Esophagus muscularis mucosa (tissue), 4 donors: ENCODE measurements around the gene AMFR. TPM values are rescaled to one million over a fixed set of nuclear protein-coding genes. Genes with fewer than 3 reads are reported as not detected.

Source experiments
- DNase-seq: peaks from one replicate; pipeline ENCODE4 v3.0.0-alpha.2; 2017; ENCODE audit errors: extremely low spot score
- H3K27ac ChIP-seq, 4 donors: fragments of 200-600 bp; sonication (generic); replicated peaks in 1 of 4; 1 replicate in 3 of 4; 2 replicates in 1 of 4; pipeline ENCODE4 v1.5.1; 2016 to 2019; ENCODE audit warnings: mild to moderate bottlenecking in 1 of 4
- H3K27me3 ChIP-seq, 4 donors: fragments of 200-600 bp; sonication (generic); one replicate each; pipeline versions ENCODE4 v1.5.1 to v1.6.0; 2016 to 2019
- H3K36me3 ChIP-seq, 4 donors: fragments of 200-600 bp; sonication (generic); one replicate each; pipeline ENCODE4 v1.5.1; 2016 to 2019
- H3K4me1 ChIP-seq, 4 donors: fragments of 200-600 bp; sonication (generic); one replicate each; pipeline ENCODE4 v1.5.1; 2016 to 2019
- H3K4me3 ChIP-seq, 4 donors: fragments of 200-600 bp; sonication (generic); 1 replicate in 2 of 4; 2 replicates in 2 of 4; pipeline ENCODE4 v1.5.1; 2016 to 2019; ENCODE audit warnings: mild to moderate bottlenecking in 4 of 4, moderate library complexity in 1 of 4
- H3K9me3 ChIP-seq, 4 donors: fragments of 200-600 bp; sonication (generic); 1 replicate in 3 of 4; 2 replicates in 1 of 4; pipeline ENCODE4 v1.5.1; 2016 to 2019
- CTCF ChIP-seq, 3 experiments: fragments of 200-600 bp in 2 of 3; fragments of 450-650 bp in 1 of 3; sonication (generic) in 2 of 3; IDR thresholded peaks; one replicate each; pipeline ENCODE4 v1.5.1; 2017 to 2019; ENCODE audit warnings: antibody characterized with exemption in 3 of 3, mild to moderate bottlenecking in 2 of 3, moderate library complexity in 1 of 3
- EP300 ChIP-seq: sonication (generic); formaldehyde crosslinking; IDR thresholded peaks from one replicate; pipeline ENCODE4 v1.6.1; 2017; ENCODE audit warnings: antibody characterized with exemption
- POLR2A ChIP-seq: fragments of 450-650 bp; IDR thresholded peaks from one replicate; pipeline ENCODE4 v1.6.1; 2017; ENCODE audit warnings: antibody characterized with exemption, moderate library complexity, mild to moderate bottlenecking, low read depth
- POLR2AphosphoS5 ChIP-seq, 2 donors: sonication (generic); formaldehyde crosslinking; IDR thresholded peaks; one replicate each; pipeline ENCODE4 v1.6.1; 2017; ENCODE audit warnings: antibody characterized with exemption in 2 of 2
- WGBS: methylation state at CpG from one replicate; pipeline ENCODE4 v1.1.5; 2018; 5-methylcytosine and 5-hydroxymethylcytosine counted together
- intact Hi-C: fragments of 100-400 bp; cut with DNase I; formaldehyde crosslinking; loops from one replicate; pipeline ENCODE4 v1.15.1; 2023
- total RNA-seq, 4 donors: library from RNA; depleted of rRNA; stranded (reverse); fragments of >200 nt; gene quantifications; one replicate each; pipeline versions ENCODE4 v1.1.0 to v1.2.1, GENCODE V29; 2016

The AMFR gene
- total RNA-seq, 4 donors from 2014 or later: 150 to 205 (median 179) TPM

- Histone ChIP-seq H3K36me3 (peaks cover 46 to 80% (median 64%) of the 10 kb centered on the region in 4 donors), H3K9me3 (no peaks in the 10 kb centered on the region), H3K4me1 (no peaks in the 10 kb centered on the region), H3K4me3 (no peak overlapping the region), H3K27me3 (no peaks in the 10 kb centered on the region), H3K27ac (no peak overlapping the region)
- intact Hi-C loops: no loop called here
- DNase-seq: no peak
- TF ChIP-seq EP300 (no peak), POLR2AphosphoS5 (IDR thresholded peaks at IDR 0.05) (no peak), POLR2A (no peak), CTCF (IDR thresholded peaks at IDR 0.05) (no peak)
- 91% methylated on average over 3 of the region's 3 CpGs for WGBS
Observed at GRCh38 chr16:56389554-56389953, 35.8 kb downstream of the AMFR start.

GRCh38 chr16:56388209-56388608 is 37.1 kb downstream of the AMFR start:
- intact Hi-C loops: no loop called here
- H3K4me3 ChIP-seq: no peak overlapping the region
- H3K27ac ChIP-seq: no peak overlapping the region
- no peak for DNase-seq
- TF ChIP-seq EP300 (no peak), POLR2A (no peak), CTCF (IDR thresholded peaks at IDR 0.05) (no peak)
- no peaks in the 10 kb centered on the region for H3K4me1 ChIP-seq
- peaks cover 47 to 94% (median 75%) of the 10 kb centered on the region in 4 donors for H3K36me3 ChIP-seq
- H3K9me3 ChIP-seq: no peaks in the 10 kb centered on the region
- H3K27me3 ChIP-seq: no peaks in the 10 kb centered on the region

GRCh38 chr16:56387396-56387795 is 37.9 kb downstream of the AMFR start:
- Histone ChIP-seq H3K27me3 (no peaks in the 10 kb centered on the region), H3K4me1 (no peaks in the 10 kb centered on the region), H3K4me3 (no peak overlapping the region), H3K27ac (no peak overlapping the region), H3K36me3 (peaks cover 47 to 95% (median 79%) of the 10 kb centered on the region in 4 donors), H3K9me3 (no peaks in the 10 kb centered on the region)
- intact Hi-C loops: no loop called here
- TF ChIP-seq EP300: no peak
- no peak for TF ChIP-seq CTCF (IDR thresholded peaks at IDR 0.05)
- TF ChIP-seq POLR2AphosphoS5 (IDR thresholded peaks at IDR 0.05): no peak
- DNase-seq: peak; percentile 53
- 70% methylated on average over 3 of the region's 3 CpGs for WGBS

- no peak for TF ChIP-seq CTCF (IDR thresholded peaks at IDR 0.05)
- TF ChIP-seq POLR2AphosphoS5 (IDR thresholded peaks at IDR 0.05): no peak
- TF ChIP-seq EP300: no peak
- TF ChIP-seq POLR2A: no peak
- Histone ChIP-seq H3K9me3 (peaks cover 0 to 20% (median 7%) of the 10 kb centered on the region in 4 donors), H3K27me3 (no peaks in the 10 kb centered on the region), H3K4me3 (no peak overlapping the region), H3K36me3 (peaks cover 49 to 97% (median 87%) of the 10 kb centered on the region in 4 donors), H3K4me1 (no peaks in the 10 kb centered on the region), H3K27ac (no peak overlapping the region)
- 93% methylated on average over 4 of the region's 4 CpGs for WGBS
- DNase-seq: peak; percentile 24
- intact Hi-C loops: no loop called here
Observed at GRCh38 chr16:56384074-56384721, 41.1 kb downstream of the AMFR start.

- Histone ChIP-seq H3K4me3 (no peak overlapping the region), H3K9me3 (peaks cover 0 to 20% (median 7%) of the 10 kb centered on the region in 4 donors), H3K27ac (no peak overlapping the region), H3K27me3 (no peaks in the 10 kb centered on the region), H3K4me1 (no peaks in the 10 kb centered on the region), H3K36me3 (peaks cover 44 to 97% (median 86%) of the 10 kb centered on the region in 4 donors)
- TF ChIP-seq POLR2AphosphoS5 (IDR thresholded peaks at IDR 0.05): no peak
- TF ChIP-seq CTCF (IDR thresholded peaks at IDR 0.05): no peak
- no peak for TF ChIP-seq EP300
- TF ChIP-seq POLR2A: no peak
- DNase-seq: no peak
- intact Hi-C loops: no loop called here
- 65% methylated on average over 5 of the region's 5 CpGs for WGBS
Observed at GRCh38 chr16:56382901-56383355, 42.4 kb downstream of the AMFR start.
